Measurements from ENCODE around the gene DIS3L2. TPM values are rescaled to one million over a fixed set of nuclear protein-coding genes. Genes with fewer than 3 reads are reported as not detected.

Gene DIS3L2
- total RNA-seq, 1 experiment from 2014 or later, result 39.1 TPM

GRCh38 chr2:231925303-231926179 is 36.0 kb upstream of the DIS3L2 start:
- ChIA-PET POLR2A (ENCODE audit: unreplicated experiment) (no interaction called here), CTCF (interaction anchor here (0.6 kb wide), 3 partner anchors 249 to 1799 kb away, joined by 3 to 5 read pairs (median 4); no protein-coding TSS in a partner anchor)
- Histone ChIP-seq H3K4me2 (peak overlapping the region; percentile 70), H3K27me3 (ENCODE audit: insufficient read depth, low read depth) (peaks cover 22% of the 10 kb centered on the region), H3K9me3 (ENCODE audit: insufficient read depth, low read depth) (no peaks in the 10 kb centered on the region), H3K4me1 (replicated peaks; ENCODE audit: insufficient read depth) (no peaks in the 10 kb centered on the region), H3K9me2 (ENCODE audit: insufficient read depth) (no peaks in the 10 kb centered on the region), H3F3A (ENCODE audit: insufficient read depth, low read depth) (no peaks in the 10 kb centered on the region), H3K4me3 (no peak overlapping the region), H3K79me2 (ENCODE audit: low read depth) (no peaks in the 10 kb centered on the region), H3K27ac (no peak overlapping the region), H2AFZ (no peak overlapping the region), H4K20me1 (ENCODE audit: insufficient read depth) (no peaks in the 10 kb centered on the region; the same call in 1 of the 2 replicates), H3K36me3 (ENCODE audit: low read depth) (no peaks in the 10 kb centered on the region)
- TF ChIP-seq CTCF (conservative IDR thresholded peaks at IDR 0.05) (peak; percentile 77), EZH2 (IDR thresholded peaks at IDR 0.05; ENCODE audit: low read depth) (no peak)
- intact Hi-C loops (cut with micrococcal nuclease; ENCODE audit: unreplicated experiment), result loop anchor here (2.0 to 5.0 kb wide), 2 partner anchors 401 to 517 kb away; no protein-coding TSS in a partner anchor
- no TSS peak for BruUV-seq (replicated peaks)
- DNase-seq, result peak in 1 of 2 experiments; percentile 72

- no TSS peak for BruUV-seq (replicated peaks)
- peak in 1 of 2 experiments; percentile 29 for DNase-seq
- H3K9me3 ChIP-seq (ENCODE audit: insufficient read depth, low read depth), result no peaks in the 10 kb centered on the region
- no peaks in the 10 kb centered on the region; the same call in 1 of the 2 replicates for H4K20me1 ChIP-seq (ENCODE audit: insufficient read depth)
- no peaks in the 10 kb centered on the region for H3K4me1 ChIP-seq (replicated peaks; ENCODE audit: insufficient read depth)
- H3K36me3 ChIP-seq (ENCODE audit: low read depth), result no peaks in the 10 kb centered on the region
- no peak within 1 kb of the TSS for H2AFZ ChIP-seq
- no peak within 1 kb of the TSS for H3K27ac ChIP-seq
- H3K4me3 ChIP-seq, result no peak within 1 kb of the TSS
- POLR2A ChIA-PET (ENCODE audit: unreplicated experiment), result no interaction called here
- intact Hi-C loops (cut with micrococcal nuclease; ENCODE audit: unreplicated experiment), result loop anchor here (5.0 kb wide), 1 partner anchor 516 kb away; no protein-coding TSS in a partner anchor
- TF ChIP-seq EZH2 (IDR thresholded peaks at IDR 0.05; ENCODE audit: low read depth), result no peak
- no peak for TF ChIP-seq CTCF (conservative IDR thresholded peaks at IDR 0.05)
- H3F3A ChIP-seq (ENCODE audit: insufficient read depth, low read depth), result no peaks in the 10 kb centered on the region
- no peaks in the 10 kb centered on the region for H3K79me2 ChIP-seq (ENCODE audit: low read depth)
- H3K27me3 ChIP-seq (ENCODE audit: insufficient read depth, low read depth), result peaks cover 24% of the 10 kb centered on the region
- CTCF ChIA-PET, result interaction anchor here (0.6 kb wide), 1 partner anchor 357 kb away, joined by 5 read pairs; no protein-coding TSS in a partner anchor
- peak within 1 kb of the TSS; percentile 70; the same call in 1 of the 2 replicates for H3K4me2 ChIP-seq
- H3K9me2 ChIP-seq (ENCODE audit: insufficient read depth), result no peaks in the 10 kb centered on the region
Observed at GRCh38 chr2:231926180-231926741, 35.3 kb upstream of the DIS3L2 start, which contains the start of gene NPPC. Gene NPPC (minus strand): TSS chr2:231926396. CDS start chr2:231926249, 147 bp downstream.

- ChIA-PET CTCF (no interaction called here), POLR2A (ENCODE audit: unreplicated experiment) (no interaction called here)
- H3F3A ChIP-seq (ENCODE audit: insufficient read depth, low read depth), result no peaks in the 10 kb centered on the region
- H3K4me3 ChIP-seq, result no peak overlapping the region
- intact Hi-C loops (cut with micrococcal nuclease; ENCODE audit: unreplicated experiment), result loop anchor here (5.0 kb wide), 1 partner anchor 515 kb away; no protein-coding TSS in a partner anchor
- BruUV-seq (replicated peaks), result no TSS peak
- no peaks in the 10 kb centered on the region for H3K4me1 ChIP-seq (replicated peaks; ENCODE audit: insufficient read depth)
- peaks cover 27% of the 10 kb centered on the region for H3K27me3 ChIP-seq (ENCODE audit: insufficient read depth, low read depth)
- H3K4me2 ChIP-seq, result no peak overlapping the region
- no peaks in the 10 kb centered on the region for H3K79me2 ChIP-seq (ENCODE audit: low read depth)
- H3K27ac ChIP-seq, result no peak overlapping the region
- no peak for TF ChIP-seq EZH2 (IDR thresholded peaks at IDR 0.05; ENCODE audit: low read depth)
- no peak for TF ChIP-seq CTCF (conservative IDR thresholded peaks at IDR 0.05)
- no peak overlapping the region for H2AFZ ChIP-seq
- H3K36me3 ChIP-seq (ENCODE audit: low read depth), result no peaks in the 10 kb centered on the region
- no peak for DNase-seq
- no peaks in the 10 kb centered on the region for H3K9me2 ChIP-seq (ENCODE audit: insufficient read depth)
- H3K9me3 ChIP-seq (ENCODE audit: insufficient read depth, low read depth), result no peaks in the 10 kb centered on the region
- no peaks in the 10 kb centered on the region; the same call in 1 of the 2 replicates for H4K20me1 ChIP-seq (ENCODE audit: insufficient read depth)
Observed at GRCh38 chr2:231926761-231927565, 34.5 kb upstream of the DIS3L2 start.
